Muscle layer of duodenum (tissue), 2 donors: ENCODE measurements around the gene FGF1.

Source experiments
- H3K27ac ChIP-seq: one replicate; pipeline ENCODE4 v1.7.0; 2013; ENCODE audit warnings: mild to moderate bottlenecking, low read length
- H3K27me3 ChIP-seq: one replicate; pipeline ENCODE4 v1.7.0; 2013; ENCODE audit warnings: low read depth, mild to moderate bottlenecking, control low read depth, low read length
- H3K36me3 ChIP-seq, 2 donors: one replicate each; pipeline ENCODE4 v1.7.0; 2013; ENCODE audit warnings: low read length in 2 of 2, control low read depth in 1 of 2, mild to moderate bottlenecking in 1 of 2; ENCODE audit not compliant: insufficient read depth in 2 of 2, control insufficient read depth in 1 of 2
- H3K4me1 ChIP-seq, 2 donors: one replicate each; pipeline ENCODE4 v1.7.0; 2013; ENCODE audit warnings: low read length in 2 of 2, mild to moderate bottlenecking in 2 of 2, control low read depth in 1 of 2, moderate library complexity in 1 of 2; ENCODE audit not compliant: insufficient read depth in 2 of 2, control insufficient read depth in 1 of 2
- H3K4me3 ChIP-seq, 2 donors: one replicate each; pipeline ENCODE4 v1.7.0; 2013; ENCODE audit warnings: low read length in 2 of 2, low read depth in 1 of 2, mild to moderate bottlenecking in 1 of 2
- H3K9me3 ChIP-seq, 2 donors: one replicate each; pipeline ENCODE4 v1.7.0; 2013; ENCODE audit warnings: low read length in 2 of 2, control low read depth in 1 of 2, mild to moderate bottlenecking in 1 of 2; ENCODE audit not compliant: control insufficient read depth in 1 of 2
- donor health status: healthy.

The FGF1 gene

GRCh38 chr5:142680605-142681259, 5.2 kb downstream of the FGF1 start:
- Histone ChIP-seq H3K27me3 (no peaks in the 10 kb centered on the region), H3K9me3 (no peaks in the 10 kb centered on the region), H3K27ac (no peak overlapping the region), H3K4me3 (no peak overlapping the region), H3K4me1 (peaks cover 0 to 19% of the 10 kb centered on the region in 2 donors), H3K36me3 (no peaks in the 10 kb centered on the region)

GRCh38 chr5:142679744-142680143, 6.1 kb downstream of the FGF1 start:
- no peak overlapping the region for H3K27ac ChIP-seq
- H3K27me3 ChIP-seq = no peaks in the 10 kb centered on the region
- no peak overlapping the region for H3K4me3 ChIP-seq
- H3K36me3 ChIP-seq = no peaks in the 10 kb centered on the region
- H3K4me1 ChIP-seq = peaks cover 0 to 9% of the 10 kb centered on the region in 2 donors
- no peaks in the 10 kb centered on the region for H3K9me3 ChIP-seq

GRCh38 chr5:142678529-142678928, 7.4 kb downstream of the FGF1 start:
- Histone ChIP-seq H3K27ac (no peak overlapping the region), H3K4me3 (no peak overlapping the region), H3K36me3 (no peaks in the 10 kb centered on the region), H3K27me3 (no peaks in the 10 kb centered on the region), H3K4me1 (no peaks in the 10 kb centered on the region), H3K9me3 (no peaks in the 10 kb centered on the region)

GRCh38 chr5:142677198-142677597, 8.7 kb downstream of the FGF1 start:
- Histone ChIP-seq H3K27me3 (no peaks in the 10 kb centered on the region), H3K36me3 (no peaks in the 10 kb centered on the region), H3K4me3 (no peak overlapping the region), H3K27ac (no peak overlapping the region), H3K4me1 (no peaks in the 10 kb centered on the region), H3K9me3 (no peaks in the 10 kb centered on the region)

- no peaks in the 10 kb centered on the region for H3K9me3 ChIP-seq
- H3K36me3 ChIP-seq = no peaks in the 10 kb centered on the region
- H3K27me3 ChIP-seq = no peaks in the 10 kb centered on the region
- no peak overlapping the region for H3K27ac ChIP-seq
- H3K4me3 ChIP-seq = no peak overlapping the region
- H3K4me1 ChIP-seq = no peaks in the 10 kb centered on the region
These were observed 9.6 kb downstream of the FGF1 start for GRCh38 chr5:142676318-142676717.

GRCh38 chr5:142674531-142675469, 11.1 kb downstream of the FGF1 start:
- H3K4me1 ChIP-seq = peaks cover 2% of the 10 kb centered on the region in 2 donors
- H3K36me3 ChIP-seq = no peaks in the 10 kb centered on the region
- no peaks in the 10 kb centered on the region for H3K9me3 ChIP-seq
- no peaks in the 10 kb centered on the region for H3K27me3 ChIP-seq
- no peak overlapping the region for H3K4me3 ChIP-seq
- peak overlapping the region; percentile 41 for H3K27ac ChIP-seq

GRCh38 chr5:142671801-142672200, 14.1 kb downstream of the FGF1 start:
- Histone ChIP-seq H3K4me1 (peaks cover 2 to 10% of the 10 kb centered on the region in 2 donors), H3K9me3 (no peaks in the 10 kb centered on the region), H3K4me3 (no peak overlapping the region), H3K27ac (peak overlapping the region; percentile 14), H3K27me3 (no peaks in the 10 kb centered on the region), H3K36me3 (no peaks in the 10 kb centered on the region)

GRCh38 chr5:142671266-142671665, 14.6 kb downstream of the FGF1 start:
- no peaks in the 10 kb centered on the region for H3K9me3 ChIP-seq
- no peaks in the 10 kb centered on the region for H3K27me3 ChIP-seq
- peaks cover 2 to 10% of the 10 kb centered on the region in 2 donors for H3K4me1 ChIP-seq
- no peak overlapping the region for H3K4me3 ChIP-seq
- no peaks in the 10 kb centered on the region for H3K36me3 ChIP-seq
- H3K27ac ChIP-seq = peak overlapping the region; percentile 53

- Histone ChIP-seq H3K4me3 (no peak overlapping the region), H3K36me3 (no peaks in the 10 kb centered on the region), H3K27ac (peak overlapping the region; percentile 53), H3K27me3 (no peaks in the 10 kb centered on the region), H3K9me3 (no peaks in the 10 kb centered on the region), H3K4me1 (peaks cover 2 to 10% of the 10 kb centered on the region in 2 donors)
These were observed 15.1 kb downstream of the FGF1 start for GRCh38 chr5:142670804-142671203.

- no peaks in the 10 kb centered on the region for H3K9me3 ChIP-seq
- H3K4me3 ChIP-seq = no peak overlapping the region
- no peaks in the 10 kb centered on the region for H3K27me3 ChIP-seq
- H3K4me1 ChIP-seq = peaks cover 2 to 10% of the 10 kb centered on the region in 2 donors
- no peak overlapping the region for H3K27ac ChIP-seq
- no peaks in the 10 kb centered on the region for H3K36me3 ChIP-seq
These were observed 16.4 kb downstream of the FGF1 start for GRCh38 chr5:142669477-142669876.

- no peaks in the 10 kb centered on the region for H3K9me3 ChIP-seq
- H3K4me1 ChIP-seq = peaks cover 2 to 10% of the 10 kb centered on the region in 2 donors
- H3K4me3 ChIP-seq = no peak overlapping the region
- no peaks in the 10 kb centered on the region for H3K27me3 ChIP-seq
- no peaks in the 10 kb centered on the region for H3K36me3 ChIP-seq
- no peak overlapping the region for H3K27ac ChIP-seq
These were observed 17.6 kb downstream of the FGF1 start for GRCh38 chr5:142668336-142668735.
